GM10266 (cell line): ENCODE measurements around the gene UGT1A9.
"Not testable (repeated sequence)": the region's sequence is repeated elsewhere in the genome, so short reads cannot be mapped to it uniquely, and the experiment has no call there.

ENCODE experiments used
- DNase-seq: peaks from one replicate; pipeline ENCODE4 v3.0.0; 2012; ENCODE audit errors: extremely low spot score
- CTCF ChIP-seq: IDR thresholded peaks from 2 replicates; pipeline ENCODE4 v1.5.1; 2012; ENCODE audit warnings: mild to moderate bottlenecking, low read depth; ENCODE audit not compliant: control insufficient read depth, insufficient read depth; ENCODE audit errors: missing control alignments

The UGT1A9 gene

GRCh38 chr2:233651430-233651829, 20.3 kb upstream of the UGT1A9 start:
- no peak for TF ChIP-seq CTCF
- DNase-seq: no peak

GRCh38 chr2:233654501-233654900, 17.2 kb upstream of the UGT1A9 start:
- no peak for DNase-seq
- no peak for TF ChIP-seq CTCF

- no peak for TF ChIP-seq CTCF
- DNase-seq: no peak
Measured at GRCh38 chr2:233655043-233655442, 16.7 kb upstream of the UGT1A9 start.

- not testable (repeated sequence) for DNase-seq
Measured at GRCh38 chr2:233655943-233656342, 15.8 kb upstream of the UGT1A9 start.

- TF ChIP-seq CTCF: no peak
- DNase-seq: no peak
Measured at GRCh38 chr2:233656443-233656842, 15.3 kb upstream of the UGT1A9 start.

GRCh38 chr2:233658610-233659009, 13.1 kb upstream of the UGT1A9 start:
- no peak for TF ChIP-seq CTCF
- DNase-seq: no peak

GRCh38 chr2:233663911-233664310, 7.8 kb upstream of the UGT1A9 start:
- DNase-seq: no peak

More at GRCh38 chr2:233663911-233664310, 7.8 kb upstream of the UGT1A9 start:
- TF ChIP-seq CTCF: no peak
